Activated effector memory CD4-positive, alpha-beta T cell treated with anti-CD3 and anti-CD28 coated beads, Interleukin-2, amount 50 U/mL, for 16 hours (primary cell): ENCODE results near the gene CHRNA4.
"Not testable (repeated sequence)": the region's sequence is repeated elsewhere in the genome, so short reads cannot be mapped to it uniquely, and the experiment has no call there.

Experiments
- DNase-seq: peaks from one replicate; pipeline ENCODE4 v3.0.0-alpha.2; 2020

Gene CHRNA4

DNA sequence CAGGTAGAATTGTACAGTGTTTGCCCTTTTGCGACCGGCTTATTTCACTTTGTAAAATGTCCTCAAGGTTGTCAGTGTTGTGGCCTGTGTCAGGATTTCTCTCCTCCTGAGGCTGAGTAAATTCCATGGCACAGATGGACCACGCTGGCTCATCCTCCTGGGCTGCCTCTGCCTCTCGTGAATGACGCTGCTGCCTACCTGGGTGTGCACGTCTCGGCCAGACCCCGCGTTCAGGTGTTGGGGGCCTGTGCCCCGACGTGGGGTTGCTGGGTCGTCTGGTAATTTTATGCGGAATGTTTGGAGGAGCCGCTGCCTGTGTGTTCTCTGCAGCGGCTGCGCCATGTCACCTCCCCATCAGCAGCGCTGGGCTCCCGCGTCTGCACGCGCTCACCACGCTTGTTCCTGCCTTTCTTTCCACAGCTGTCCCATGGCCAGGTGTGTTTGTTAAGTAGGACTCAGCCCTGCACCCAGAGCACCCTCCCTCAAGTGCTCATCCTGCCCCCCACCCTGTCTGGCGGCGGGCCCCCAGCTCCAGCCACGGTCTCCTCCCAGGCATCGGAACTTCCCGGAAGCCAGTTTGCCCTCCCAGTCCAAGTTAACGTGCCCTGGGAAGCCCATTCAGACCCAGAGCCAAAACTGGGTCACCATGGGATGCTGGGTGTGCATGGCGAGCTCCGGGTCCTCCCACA, 36.1 kb upstream of the CHRNA4 start:
- no peak for DNase-seq

DNA sequence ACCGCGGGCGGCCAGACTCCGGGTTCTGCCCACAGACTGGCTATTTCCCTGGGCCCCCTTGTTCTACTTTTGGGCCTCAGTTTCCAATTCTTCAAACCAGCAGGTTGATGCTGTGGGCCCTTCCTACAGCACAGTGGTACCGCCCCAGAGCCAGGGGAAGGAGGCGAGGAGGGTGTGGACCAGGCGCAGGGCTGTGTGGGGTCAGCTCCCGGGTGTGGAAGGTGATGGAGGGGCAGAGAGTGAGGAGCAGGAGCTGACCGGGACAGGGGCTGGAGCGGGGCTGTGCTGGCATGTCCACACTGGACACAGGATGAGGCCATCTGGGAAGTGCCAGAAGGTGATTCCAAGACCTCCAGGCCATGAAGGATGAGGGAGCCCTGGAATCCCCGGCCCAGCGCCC, 35.2 kb upstream of the CHRNA4 start:
- DNase-seq = no peak

GRCh38 chr20:63395723-63396122, 34.6 kb upstream of the CHRNA4 start:
- no peak for DNase-seq

DNA sequence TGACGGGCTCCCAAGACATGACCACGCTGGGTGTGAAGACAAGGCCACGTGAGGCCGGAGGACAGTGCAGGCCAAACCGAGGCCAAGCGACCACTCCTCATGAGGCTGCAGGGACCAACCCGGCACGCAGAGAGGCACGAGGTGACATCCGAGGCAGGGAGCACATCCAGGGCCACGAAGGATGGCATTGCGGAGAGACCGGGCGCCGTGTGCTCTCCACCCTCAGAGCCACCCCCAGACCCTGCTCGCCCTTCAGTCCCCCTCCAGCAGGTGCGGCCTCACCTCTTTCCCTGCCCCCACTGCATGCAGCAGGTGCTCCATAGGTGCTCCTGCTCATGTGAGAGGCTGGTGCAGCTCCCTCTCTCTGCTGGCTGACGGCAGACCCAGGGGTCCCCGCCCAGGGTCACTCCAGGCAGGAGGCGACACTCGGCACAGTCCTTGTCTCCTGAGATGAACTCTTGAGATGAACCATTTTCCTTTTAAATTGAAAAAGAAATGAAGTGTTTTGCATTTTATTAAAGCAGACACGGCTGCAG, 33.8 kb upstream of the CHRNA4 start:
- DNase-seq = no peak

- no peak for DNase-seq
Observed at GRCh38 chr20:63394069-63394919, 33.1 kb upstream of the CHRNA4 start.

- DNase-seq = no peak
Observed at GRCh38 chr20:63393566-63393965, 32.4 kb upstream of the CHRNA4 start.

DNA sequence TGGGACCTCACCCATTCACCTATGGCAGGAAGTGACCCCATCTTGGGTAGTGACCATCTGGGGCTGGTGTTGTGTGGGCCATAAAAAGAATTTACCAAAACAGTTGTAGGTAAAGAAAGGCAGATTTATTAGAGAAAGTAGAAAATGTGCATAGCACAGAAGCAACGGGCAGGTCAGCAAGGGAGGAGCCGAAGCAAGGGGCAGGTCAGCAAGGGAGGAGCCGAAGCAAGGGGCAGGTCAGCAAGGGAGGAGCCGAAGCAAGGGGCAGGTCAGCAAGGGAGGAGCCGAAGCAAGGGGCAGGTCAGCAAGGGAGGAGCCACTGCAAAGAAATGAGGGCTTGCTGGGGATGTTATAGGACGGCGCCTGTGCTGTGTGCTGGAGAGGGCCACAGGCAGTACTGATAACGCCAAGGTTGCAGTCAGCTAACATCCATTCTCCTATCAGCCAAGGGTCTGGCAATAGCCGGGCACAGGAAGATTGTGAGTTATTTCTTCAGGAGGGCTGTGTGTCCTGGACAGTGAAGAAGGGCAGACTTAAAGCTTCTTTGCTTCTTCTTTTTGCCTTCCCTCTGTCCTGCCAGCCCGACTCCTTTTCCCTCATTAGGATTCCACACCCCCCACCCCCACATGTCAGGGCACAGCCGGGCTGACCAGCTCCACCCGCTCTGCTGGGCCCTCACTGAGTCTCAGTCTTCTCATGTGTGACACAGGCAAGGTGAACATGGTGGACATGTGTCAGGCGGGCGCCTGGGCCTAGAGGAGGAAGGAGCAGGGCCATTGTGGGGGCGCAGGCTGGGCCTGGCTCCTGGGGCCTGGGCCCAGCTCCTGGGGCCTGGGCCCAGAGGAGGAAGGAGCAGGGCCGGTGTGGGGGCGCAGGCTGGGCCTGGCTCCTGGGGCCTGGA, 31.6 kb upstream of the CHRNA4 start:
- no peak for DNase-seq

- no peak for DNase-seq
Observed at GRCh38 chr20:63387917-63388316, 26.8 kb upstream of the CHRNA4 start.

- no peak for DNase-seq
Observed at GRCh38 chr20:63387393-63387792, 26.2 kb upstream of the CHRNA4 start.

DNA sequence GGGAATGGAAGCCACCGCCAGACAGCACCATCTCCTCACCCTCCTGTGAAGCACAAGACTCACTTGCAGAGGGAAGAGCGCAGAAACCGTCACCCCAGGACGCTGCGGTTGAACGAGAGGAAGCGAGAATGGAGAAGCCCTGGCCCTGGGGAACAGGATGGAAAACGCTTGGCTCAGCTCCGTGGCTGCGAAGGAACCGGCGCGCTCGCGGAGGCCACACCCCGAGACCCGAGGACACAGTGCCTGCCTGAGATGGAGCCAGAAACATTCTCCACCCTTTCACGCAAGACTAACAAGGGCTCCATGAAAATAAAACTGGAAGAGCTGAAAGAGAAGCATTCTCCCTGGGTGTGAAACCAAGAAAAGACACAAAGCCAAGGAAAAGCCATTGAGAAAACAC, 25.3 kb upstream of the CHRNA4 start:
- no peak for DNase-seq

DNA sequence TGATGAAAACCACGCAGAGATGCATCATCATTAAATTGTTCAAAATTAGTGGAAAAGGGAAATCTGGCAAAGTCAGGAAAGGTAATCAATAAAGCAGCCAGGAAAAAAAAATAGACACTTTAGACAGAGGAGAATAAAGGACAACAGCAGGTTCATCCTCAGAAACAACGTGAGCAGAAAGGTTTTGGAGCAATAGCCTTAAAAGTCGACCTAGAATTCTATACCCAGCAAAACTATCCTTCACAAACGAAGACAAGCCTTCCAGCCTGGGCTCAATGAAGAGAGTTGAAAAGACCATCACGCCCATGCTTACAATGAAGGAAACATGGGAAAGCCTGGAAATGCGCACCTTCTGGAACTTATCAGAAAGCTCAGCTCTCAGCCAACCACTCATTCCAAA, 24.7 kb upstream of the CHRNA4 start:
- no peak for DNase-seq

DNA sequence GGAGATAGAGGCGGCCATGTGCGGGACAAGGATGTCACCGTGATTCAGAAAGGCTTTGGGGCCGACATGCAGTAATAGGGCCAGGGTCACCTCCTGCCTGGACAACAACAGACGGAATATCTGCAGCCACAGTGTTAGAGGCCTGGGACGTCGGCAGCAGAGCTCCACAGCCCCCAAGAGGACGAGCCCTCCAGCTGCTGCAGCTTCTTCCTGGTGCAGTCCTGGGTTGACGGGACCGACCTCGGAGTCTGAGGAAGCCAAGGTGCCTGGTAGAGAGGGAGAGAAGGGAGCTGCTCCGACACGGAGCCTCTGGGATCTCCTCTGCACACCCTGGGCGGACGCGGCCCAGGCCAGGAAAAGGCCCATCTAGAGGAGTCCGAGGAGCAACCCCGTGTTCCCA, 23.2 kb upstream of the CHRNA4 start:
- DNase-seq = no peak

DNA sequence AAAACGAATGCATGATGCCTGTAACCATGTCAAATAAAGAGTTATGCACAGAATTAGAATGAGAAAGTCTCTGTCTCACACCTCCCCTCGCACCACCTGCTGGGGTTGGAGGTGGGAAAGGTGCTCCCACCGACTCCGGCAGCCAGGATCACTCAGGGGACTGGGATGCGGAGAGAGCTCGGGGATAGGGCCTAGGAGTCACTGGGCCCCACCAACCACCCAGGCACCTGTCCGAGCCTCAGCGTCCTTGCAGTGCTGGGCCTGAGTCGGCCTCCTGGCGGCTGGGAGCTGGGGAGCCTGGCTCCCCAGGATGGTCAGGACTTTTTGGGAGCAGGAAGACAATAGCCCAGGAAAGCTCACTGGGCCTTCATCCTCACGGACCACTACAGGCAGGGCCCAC, 22.4 kb upstream of the CHRNA4 start:
- no peak for DNase-seq

DNA sequence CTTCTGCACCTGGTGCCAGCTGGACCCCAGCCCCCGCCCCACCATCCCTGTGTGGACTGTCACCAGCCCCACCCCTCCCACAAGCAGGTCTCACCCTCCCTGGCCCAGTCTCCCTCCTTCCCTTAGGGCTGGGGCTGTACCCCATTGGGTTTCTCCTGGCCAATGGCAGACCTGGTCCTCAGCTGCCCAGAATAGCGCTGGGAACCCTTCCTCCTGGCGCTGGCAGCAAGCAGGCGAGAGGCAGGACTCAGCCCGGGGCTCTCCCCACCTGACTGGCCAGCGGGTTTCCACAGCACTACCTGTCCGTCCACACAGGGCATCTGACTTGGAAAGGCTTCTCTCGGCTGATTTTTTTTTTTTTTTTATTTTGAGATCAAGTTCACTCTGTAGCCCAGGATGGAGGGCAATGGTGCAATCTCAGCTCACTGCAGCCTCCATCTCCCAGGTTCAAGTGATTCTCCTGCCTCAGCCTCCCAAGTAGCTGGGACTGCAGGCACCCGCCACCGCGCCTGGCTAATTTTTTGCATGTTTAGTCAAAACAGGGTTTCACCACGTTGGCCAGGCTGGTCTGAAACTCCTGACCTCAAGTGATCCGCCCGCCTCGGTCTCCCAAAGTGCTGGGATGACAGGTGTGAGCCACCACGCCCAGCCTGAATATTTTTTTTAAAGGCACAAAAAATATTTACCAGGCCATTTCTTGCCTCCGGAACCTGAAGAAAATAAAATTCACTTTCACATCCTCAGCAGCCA, 21.6 kb upstream of the CHRNA4 start:
- no peak for DNase-seq

DNA sequence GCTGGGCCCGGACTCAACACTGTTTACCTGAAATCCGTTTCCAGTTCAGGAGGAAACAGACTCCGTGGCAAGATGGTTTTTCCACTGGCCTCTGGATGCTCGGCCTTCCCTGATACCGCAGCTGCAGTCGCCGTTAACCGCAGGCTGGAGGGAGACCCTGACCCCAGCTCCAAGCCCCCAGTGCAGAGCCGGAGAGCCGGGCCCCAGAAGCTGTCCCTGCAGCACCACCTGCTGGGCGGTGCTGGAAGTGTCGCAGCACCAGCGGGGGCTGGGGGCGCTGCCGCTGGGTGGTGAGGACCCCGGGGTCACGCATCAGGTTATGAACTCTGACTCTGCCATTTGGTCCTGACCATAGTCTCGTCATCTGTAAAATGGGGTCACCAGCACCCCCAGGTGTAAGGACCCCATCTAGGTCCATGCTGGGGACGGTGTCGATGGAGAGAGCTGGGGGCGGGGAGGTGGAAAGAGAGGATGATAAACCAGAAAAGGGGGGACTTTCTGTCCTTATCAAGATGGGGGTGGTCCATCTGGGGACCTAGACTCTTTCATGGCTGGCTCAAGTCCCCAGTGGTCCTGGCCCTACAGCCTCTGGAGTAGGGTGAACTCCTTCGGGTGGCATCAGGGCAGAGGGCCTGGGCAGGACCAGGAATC, 20.8 kb upstream of the CHRNA4 start:
- DNase-seq = peak; percentile 74

GRCh38 chr20:63380346-63380870, 19.3 kb upstream of the CHRNA4 start:
- no peak for DNase-seq

- DNase-seq = not testable (repeated sequence)
Observed at GRCh38 chr20:63379872-63380271, 18.7 kb upstream of the CHRNA4 start.

GRCh38 chr20:63379296-63379695, 18.1 kb upstream of the CHRNA4 start:
- no peak for DNase-seq

DNA sequence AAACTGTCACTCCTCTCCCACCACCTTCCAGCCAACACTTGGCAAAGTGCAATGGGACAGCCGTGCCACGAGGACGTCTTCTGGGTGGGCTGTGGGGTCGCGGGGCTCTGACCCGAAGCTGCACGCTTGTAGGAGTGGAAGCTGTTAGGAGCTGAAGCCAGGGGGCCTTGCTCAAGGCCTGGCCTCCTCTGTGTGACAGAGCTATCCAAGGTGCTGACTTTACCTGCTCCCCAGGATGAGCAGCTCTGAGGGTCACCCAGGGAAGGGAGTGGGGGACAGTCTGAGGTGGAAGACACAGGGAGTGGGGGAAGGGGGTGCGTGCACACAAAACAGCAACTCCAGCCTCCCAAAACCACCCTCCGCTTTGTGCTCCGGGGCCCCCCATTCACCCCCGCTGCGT, 17.5 kb upstream of the CHRNA4 start:
- DNase-seq = no peak

DNA sequence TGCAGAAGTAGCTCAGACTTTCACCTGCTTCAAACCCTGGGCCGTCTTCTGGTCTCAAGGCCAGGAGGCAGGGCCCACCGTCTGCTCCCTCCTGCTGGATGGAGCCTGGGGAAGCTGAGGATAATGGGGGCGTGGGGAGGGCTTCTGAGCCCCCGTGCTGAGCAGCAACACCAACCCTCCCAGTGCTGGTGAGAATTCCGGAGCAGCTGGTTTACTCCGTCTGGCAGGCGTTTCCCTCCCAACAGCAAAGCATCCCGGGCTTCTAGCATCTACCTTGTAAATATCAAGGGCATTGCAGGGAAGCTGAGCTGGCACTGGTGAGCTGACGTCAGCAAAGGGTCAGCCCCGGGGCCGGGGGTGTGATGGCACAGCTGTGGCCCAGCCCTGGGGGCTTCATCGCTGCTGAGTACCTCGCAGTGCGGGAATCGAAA, 16.8 kb upstream of the CHRNA4 start:
- DNase-seq = no peak

- no peak for DNase-seq
Observed at GRCh38 chr20:63377256-63377941, 16.2 kb upstream of the CHRNA4 start.
